Activated T-cell treated with anti-CD3 and anti-CD28 coated beads for 48 hours (primary cell): ENCODE data around the gene CTIF.

Source experiments
- DNase-seq: peaks from one replicate; pipeline ENCODE4 v3.0.0-alpha.2; 2020; ENCODE audit warnings: low read depth

Gene CTIF

GRCh38 chr18:48552130-48552529 lies 13.3 kb downstream of the CTIF start:
- no peak for DNase-seq

DNA sequence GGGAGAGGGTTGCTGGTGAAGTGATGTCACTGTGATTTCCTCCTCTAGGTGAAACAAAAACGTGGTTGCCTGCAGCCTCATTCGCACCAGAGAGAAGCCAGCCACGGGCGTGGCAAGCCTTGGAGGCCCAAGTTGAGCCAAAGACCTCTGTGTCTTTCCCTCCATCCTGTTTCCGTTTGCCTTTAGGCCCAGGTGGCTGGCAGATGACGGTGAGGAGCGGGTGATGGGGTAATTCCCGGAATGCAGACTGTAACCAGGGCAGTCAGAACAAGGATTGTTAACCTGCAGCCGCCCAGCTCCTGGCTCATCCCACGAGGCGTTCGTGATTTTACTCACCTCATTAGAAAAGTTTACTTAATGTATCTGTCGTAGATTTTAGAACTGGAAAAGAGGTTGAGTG lies 14.4 kb downstream of the CTIF start:
- no peak for DNase-seq

DNA sequence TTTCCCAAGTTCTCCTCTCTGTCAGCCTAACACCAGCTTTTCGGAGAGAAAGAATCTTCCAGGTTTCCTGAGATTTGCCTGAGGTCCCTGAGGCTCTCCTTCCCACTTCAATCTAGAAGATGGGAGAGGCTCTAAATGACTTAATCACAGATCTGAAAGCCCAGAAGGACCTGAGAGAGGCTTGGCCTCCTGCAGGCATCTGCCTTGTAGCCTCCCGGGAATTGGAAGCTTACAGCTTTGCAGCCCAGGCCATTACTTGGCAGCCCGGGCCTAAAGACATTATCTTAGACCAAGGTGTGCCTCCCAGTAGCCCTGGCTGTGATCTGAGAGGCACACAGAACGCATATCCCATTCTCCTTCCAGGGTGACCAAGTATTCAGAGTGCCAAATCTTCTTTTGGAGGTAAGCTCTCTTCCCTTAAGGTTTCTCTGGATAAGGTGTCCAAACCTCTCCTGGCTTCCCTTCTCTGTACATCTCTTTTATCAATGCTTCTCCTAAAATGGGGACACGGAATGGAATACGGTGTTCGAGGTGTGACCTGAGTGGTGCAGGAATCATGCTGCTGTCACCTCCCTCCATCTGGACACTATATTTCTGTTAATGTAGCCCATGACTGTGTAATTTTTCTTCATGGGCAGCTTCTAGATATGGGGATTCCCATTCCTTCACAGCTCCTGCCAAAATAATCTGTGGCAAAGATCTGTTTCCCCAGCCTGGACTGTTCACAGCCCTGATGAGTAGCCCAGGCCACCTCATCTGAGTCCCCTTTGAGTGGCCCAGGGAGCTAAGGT lies 16.0 kb downstream of the CTIF start:
- no peak for DNase-seq

DNA sequence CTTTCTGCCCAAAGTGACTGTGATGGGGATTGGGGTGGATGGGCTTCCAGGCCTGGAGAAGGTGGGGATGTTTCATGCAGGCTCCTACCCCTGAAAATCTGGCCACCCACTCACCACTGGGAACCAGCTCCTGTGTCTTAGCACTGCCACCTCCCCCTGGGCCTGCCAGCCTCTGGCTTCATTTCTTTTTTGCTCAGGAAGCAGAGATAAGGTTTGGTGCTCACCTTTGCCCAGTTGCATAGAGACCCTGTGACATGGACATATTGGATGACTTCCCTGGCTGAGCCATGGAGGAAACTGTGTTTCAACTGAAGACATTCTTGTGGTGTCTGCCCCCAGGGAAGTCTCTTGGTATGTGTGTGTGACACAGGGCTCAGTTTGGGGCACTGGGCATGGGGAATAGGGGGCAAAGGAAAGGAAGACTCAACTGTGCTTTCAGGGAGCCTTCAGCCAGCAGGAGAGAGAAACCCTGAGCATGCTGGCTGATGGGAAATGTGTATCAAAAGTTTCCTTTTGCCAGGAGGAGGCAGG lies 16.7 kb downstream of the CTIF start:
- no peak for DNase-seq

GRCh38 chr18:48557640-48558174 lies 18.9 kb downstream of the CTIF start:
- no peak for DNase-seq

DNA sequence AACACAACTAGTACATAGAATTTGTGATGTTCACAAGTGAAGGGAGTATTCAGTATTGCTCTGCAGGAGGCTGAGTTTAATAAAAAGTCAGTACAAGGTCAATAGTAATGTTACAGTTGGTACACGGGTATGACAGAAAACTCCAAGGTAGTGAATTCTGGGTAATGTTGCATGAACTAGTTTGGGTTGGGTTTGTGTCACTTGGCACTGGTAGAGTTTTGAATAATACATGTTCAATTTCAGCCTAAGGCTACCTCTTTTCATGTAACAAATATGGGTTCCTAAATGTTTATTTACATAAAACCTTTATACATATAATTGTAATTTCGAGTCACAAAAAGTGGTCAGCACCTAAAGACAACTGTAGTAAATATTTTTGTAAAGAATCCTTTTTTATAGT lies 19.4 kb downstream of the CTIF start:
- no peak for DNase-seq

GRCh38 chr18:48560491-48560890 lies 21.7 kb downstream of the CTIF start:
- DNase-seq, result no peak

- no peak for DNase-seq
Observed at GRCh38 chr18:48562075-48562474, 23.2 kb downstream of the CTIF start.

- no peak for DNase-seq
Observed at GRCh38 chr18:48563027-48563426, 24.2 kb downstream of the CTIF start.

- no peak for DNase-seq
Observed at GRCh38 chr18:48564139-48564538, 25.3 kb downstream of the CTIF start.

- DNase-seq, result no peak
Observed at GRCh38 chr18:48565105-48565504, 26.3 kb downstream of the CTIF start.

GRCh38 chr18:48566589-48566988 lies 27.8 kb downstream of the CTIF start:
- no peak for DNase-seq

DNA sequence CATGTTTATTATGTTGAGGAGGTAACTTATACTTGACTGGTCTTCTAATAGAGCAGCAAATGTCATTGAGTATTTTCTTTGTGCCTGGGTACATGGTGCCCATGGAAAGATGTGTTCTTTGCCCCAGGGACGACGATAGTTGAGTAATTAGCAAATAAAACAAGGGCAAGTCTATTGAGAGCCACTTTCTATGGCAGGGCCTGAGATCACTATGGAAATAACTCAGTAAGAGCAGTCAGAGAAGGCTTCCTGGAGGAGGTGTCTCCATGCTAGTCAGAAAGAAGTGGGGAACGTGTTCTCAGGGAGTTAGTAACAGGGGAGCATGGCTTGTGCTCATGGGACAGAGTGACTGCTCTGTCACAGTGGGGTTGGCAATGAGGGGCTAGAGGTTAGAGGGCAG lies 28.6 kb downstream of the CTIF start:
- no peak for DNase-seq

GRCh38 chr18:48569139-48569914 lies 30.5 kb downstream of the CTIF start:
- no peak for DNase-seq

GRCh38 chr18:48569915-48570264 lies 31.1 kb downstream of the CTIF start:
- no peak for DNase-seq

DNA sequence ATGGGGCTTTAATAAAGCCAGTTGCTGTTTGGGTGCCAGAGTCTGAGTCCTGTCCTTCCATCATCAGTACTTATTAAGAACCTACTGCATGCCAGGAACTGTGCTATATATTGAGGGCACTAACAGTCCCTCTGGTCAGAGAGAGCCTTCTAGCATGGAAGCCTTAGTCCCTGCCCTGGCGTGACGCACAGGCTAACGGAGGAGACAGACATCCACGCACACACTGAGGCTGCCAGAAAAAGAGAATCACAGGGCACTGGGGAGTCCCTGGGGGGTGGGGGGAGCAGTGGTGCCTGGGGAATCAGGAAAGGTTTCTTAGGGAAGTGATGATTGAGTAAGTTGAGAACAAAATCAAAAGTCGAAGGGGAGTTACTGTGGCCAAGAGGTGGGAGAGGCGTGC lies 31.5 kb downstream of the CTIF start:
- no peak for DNase-seq

GRCh38 chr18:48571639-48572384 lies 33.0 kb downstream of the CTIF start:
- DNase-seq, result no peak

GRCh38 chr18:48572402-48573126 lies 33.7 kb downstream of the CTIF start:
- DNase-seq, result no peak

DNA sequence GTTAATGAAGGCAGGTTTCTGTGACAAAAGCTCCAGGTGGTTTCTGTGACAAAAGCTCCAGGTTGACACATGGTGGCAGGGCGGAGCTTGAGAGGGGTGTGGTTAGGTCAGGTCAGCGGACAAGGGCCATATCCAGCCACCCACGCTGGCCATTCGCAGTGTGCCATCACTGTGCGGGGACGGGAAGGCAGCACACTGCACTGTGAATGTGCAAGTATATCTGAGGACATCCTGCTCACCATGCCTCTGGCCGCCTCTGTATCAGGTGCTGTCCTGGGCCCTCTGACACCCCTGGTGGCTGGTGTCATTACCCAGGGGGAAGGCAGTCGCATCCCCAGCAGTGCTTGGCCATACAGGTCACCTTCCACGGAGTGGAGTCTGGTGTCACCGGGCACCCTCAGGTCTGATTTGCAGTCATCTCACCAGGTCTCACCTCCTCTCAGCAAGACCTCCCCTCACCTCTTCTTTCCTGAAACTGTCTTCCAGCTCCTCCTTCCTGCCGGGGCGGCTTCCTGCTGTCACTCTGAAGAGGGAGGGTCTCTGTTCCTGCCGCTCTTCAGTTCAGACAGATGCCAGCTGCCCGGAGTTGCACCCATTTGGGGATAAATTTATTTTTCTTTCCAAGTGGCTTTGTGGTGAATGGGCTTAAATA lies 34.9 kb downstream of the CTIF start:
- DNase-seq, result no peak

DNA sequence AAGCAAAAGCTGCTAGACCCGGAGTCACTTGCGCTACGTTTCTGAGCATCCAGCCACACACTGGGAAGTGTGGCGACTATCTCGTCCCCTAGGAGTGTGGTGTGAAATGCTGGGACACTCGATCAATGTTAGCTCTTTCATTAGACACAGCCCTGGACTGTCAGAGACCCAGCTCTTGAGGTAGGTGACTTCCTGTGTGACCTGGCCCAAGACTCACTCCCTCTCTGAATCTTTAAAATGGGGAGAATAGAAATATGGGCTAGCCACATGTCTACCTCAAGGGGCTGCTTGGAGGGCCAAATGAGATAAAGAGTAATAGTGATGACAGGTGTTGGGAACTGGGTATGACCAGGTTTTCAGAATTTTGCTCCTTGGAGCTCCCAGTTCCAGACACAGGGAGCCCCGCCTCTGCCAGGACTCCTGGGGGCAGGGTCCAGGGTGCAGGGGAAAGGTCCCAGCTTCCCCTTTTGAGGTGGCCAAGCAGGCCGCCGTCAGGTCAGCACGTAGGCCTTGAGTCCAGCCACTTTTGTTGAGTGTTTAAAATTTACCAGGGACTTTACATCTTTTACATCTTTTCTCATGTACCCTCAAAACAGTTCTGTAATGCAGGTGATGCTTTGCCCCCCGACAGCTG lies 36.0 kb downstream of the CTIF start:
- no peak for DNase-seq

- DNase-seq, result no peak
Observed at GRCh38 chr18:48575301-48575657, 36.4 kb downstream of the CTIF start.
